Breast epithelium (tissue), 4 donors: ENCODE data around the gene WLS. TPM values are rescaled to one million over a fixed set of nuclear protein-coding genes. Genes with fewer than 3 reads are reported as not detected.

Experiments
- DNase-seq, 2 donors: peaks; one replicate each; pipeline ENCODE4 v3.0.0-alpha.2; 2019; ENCODE audit warnings: low spot score in 2 of 2
- H3K27ac ChIP-seq, 2 donors: fragments of 200-600 bp; sonication (generic) in 1 of 2; one replicate each; pipeline ENCODE4 v1.5.1; 2016 to 2019; ENCODE audit warnings: mild to moderate bottlenecking in 1 of 2
- H3K27me3 ChIP-seq, 2 donors: fragments of 200-600 bp; sonication (generic) in 1 of 2; one replicate each; pipeline versions ENCODE4 v1.5.1 to v1.6.0; 2017 to 2019; ENCODE audit warnings: control low read depth in 1 of 2, mild to moderate bottlenecking in 1 of 2
- H3K36me3 ChIP-seq: fragments of 200-600 bp; one replicate; pipeline ENCODE4 v1.5.1; 2019
- H3K4me1 ChIP-seq, 2 donors: fragments of 200-600 bp; sonication (generic); one replicate each; pipeline ENCODE4 v1.5.1; 2016 to 2019; ENCODE audit warnings: control low read depth in 1 of 2
- H3K4me3 ChIP-seq, 3 donors: fragments of 200-600 bp; sonication (generic); 1 replicate in 2 of 3; 2 replicates in 1 of 3; pipeline ENCODE4 v1.5.1; 2016 to 2019; ENCODE audit warnings: mild to moderate bottlenecking in 3 of 3, moderate library complexity in 2 of 3
- H3K9me3 ChIP-seq, 2 donors: fragments of 200-600 bp; sonication (generic) in 1 of 2; one replicate each; pipeline ENCODE4 v1.5.1; 2016 to 2019; ENCODE audit warnings: control low read depth in 1 of 2
- CTCF ChIP-seq, 3 donors: fragments of 450-650 bp; IDR thresholded peaks; one replicate each; pipeline ENCODE4 v1.5.1; 2016 to 2017; ENCODE audit warnings: antibody characterized with exemption in 3 of 3, mild to moderate bottlenecking in 3 of 3, moderate library complexity in 3 of 3
- POLR2A ChIP-seq: fragments of 450-650 bp; IDR thresholded peaks from one replicate; pipeline ENCODE4 v1.6.1; 2016; ENCODE audit warnings: antibody characterized with exemption, mild to moderate bottlenecking, moderate library complexity
- POLR2AphosphoS5 ChIP-seq, 3 donors: sonication (generic); formaldehyde crosslinking; IDR thresholded peaks; one replicate each; pipeline ENCODE4 v1.6.1; 2017; ENCODE audit warnings: antibody characterized with exemption in 3 of 3
- intact Hi-C: fragments of 100-400 bp; cut with DNase I; formaldehyde crosslinking; loops from one replicate; pipeline ENCODE4 v1.15.1; 2023; ENCODE audit warnings: low total_unique reads
- total RNA-seq, 3 donors: library from RNA; depleted of rRNA; stranded (reverse); fragments of >200 nt; gene quantifications; one replicate each; pipeline ENCODE4 v1.1.0, GENCODE V29; 2016

The WLS gene
- total RNA-seq = 10 to 100 TPM; 61.9 to 76.3 (median 62.8) TPM

GRCh38 chr1:68232289-68233148 is at the start of gene WLS:
Gene WLS, minus strand, starts transcription at chr1:68232523. Its CDS starts 224 bp downstream, at chr1:68232299.
- H3K4me1 ChIP-seq = peaks cover 0 to 5% of the 10 kb centered on the region in 2 donors
- DNase-seq = peak; percentile 66 to 74
- H3K27me3 ChIP-seq = no peaks in the 10 kb centered on the region
- H3K4me3 ChIP-seq = peak within 1 kb of the TSS; percentile 69 to 85 (median 74)
- peak within 1 kb of the TSS; percentile 88 to 92 for H3K27ac ChIP-seq
- intact Hi-C loops = no loop called here
- H3K9me3 ChIP-seq = no peaks in the 10 kb centered on the region
- no peaks in the 10 kb centered on the region for H3K36me3 ChIP-seq
- TF ChIP-seq POLR2AphosphoS5 (IDR thresholded peaks at IDR 0.05) (peak; percentile 61 to 66 (median 64)), CTCF (IDR thresholded peaks at IDR 0.05) (peak in 2 of 3 donors; percentile 19 to 23), POLR2A (peak; percentile 62)

- Histone ChIP-seq H3K36me3 (no peaks in the 10 kb centered on the region), H3K27ac (no peak overlapping the region), H3K27me3 (no peaks in the 10 kb centered on the region), H3K4me1 (no peaks in the 10 kb centered on the region), H3K4me3 (no peak overlapping the region), H3K9me3 (no peaks in the 10 kb centered on the region)
- no peak for TF ChIP-seq CTCF (IDR thresholded peaks at IDR 0.05)
- no peak for TF ChIP-seq POLR2A
- no peak for TF ChIP-seq POLR2AphosphoS5 (IDR thresholded peaks at IDR 0.05)
- intact Hi-C loops = no loop called here
- DNase-seq = no peak
Observed at GRCh38 chr1:68280286-68280685, 48.0 kb upstream of the WLS start.

GRCh38 chr1:68279846-68280245 is 47.5 kb upstream of the WLS start:
- H3K27ac ChIP-seq = no peak overlapping the region
- DNase-seq = no peak
- no peaks in the 10 kb centered on the region for H3K36me3 ChIP-seq
- no peak overlapping the region for H3K4me3 ChIP-seq
- intact Hi-C loops = no loop called here
- no peaks in the 10 kb centered on the region for H3K4me1 ChIP-seq
- no peaks in the 10 kb centered on the region for H3K27me3 ChIP-seq
- TF ChIP-seq CTCF (IDR thresholded peaks at IDR 0.05) (no peak), POLR2A (no peak), POLR2AphosphoS5 (IDR thresholded peaks at IDR 0.05) (no peak)
- H3K9me3 ChIP-seq = no peaks in the 10 kb centered on the region

GRCh38 chr1:68278221-68278620 is 45.9 kb upstream of the WLS start:
- TF ChIP-seq POLR2AphosphoS5 (IDR thresholded peaks at IDR 0.05) = no peak
- no peak for TF ChIP-seq POLR2A
- TF ChIP-seq CTCF (IDR thresholded peaks at IDR 0.05) = no peak
- Histone ChIP-seq H3K4me3 (no peak overlapping the region), H3K4me1 (no peaks in the 10 kb centered on the region), H3K27ac (no peak overlapping the region), H3K27me3 (no peaks in the 10 kb centered on the region), H3K36me3 (no peaks in the 10 kb centered on the region), H3K9me3 (no peaks in the 10 kb centered on the region)
- no peak for DNase-seq
- intact Hi-C loops = no loop called here

GRCh38 chr1:68276448-68276847 is 44.1 kb upstream of the WLS start:
- intact Hi-C loops = no loop called here
- Histone ChIP-seq H3K9me3 (no peaks in the 10 kb centered on the region), H3K4me1 (no peaks in the 10 kb centered on the region), H3K36me3 (no peaks in the 10 kb centered on the region), H3K4me3 (no peak overlapping the region), H3K27me3 (no peaks in the 10 kb centered on the region), H3K27ac (no peak overlapping the region)
- no peak for TF ChIP-seq POLR2AphosphoS5 (IDR thresholded peaks at IDR 0.05)
- TF ChIP-seq CTCF (IDR thresholded peaks at IDR 0.05) = no peak
- TF ChIP-seq POLR2A = no peak
- no peak for DNase-seq
